NCI-H2196 treated with DMSO at 0.1 percent for 48 hours (cell line): Measurements from ENCODE around the gene TGM4.
A peak's percentile ranks its signal among the peaks of the same experiment; 100 is the strongest.
"Not testable (repeated sequence)": the region's sequence is repeated elsewhere in the genome, so short reads cannot be mapped to it uniquely, and the experiment has no call there.

Source experiments
- DNase-seq: peaks from one replicate; lab custom pipeline; 2025; ENCODE audit not compliant: unreplicated experiment; lab: John Stamatoyannopoulos, UW

TGM4 gene

GRCh38 chr3:44874308-44874707 is at the start of gene TGM4:
Gene TGM4, plus strand, starts transcription at chr3:44874608. Its CDS starts 71 bp downstream, at chr3:44874679.
- no peak for DNase-seq

- no peak for DNase-seq
These were observed 49.0 kb upstream of the TGM4 start for GRCh38 chr3:44825264-44825925.

- no peak for DNase-seq
These were observed 47.2 kb upstream of the TGM4 start for GRCh38 chr3:44827196-44827595.

- DNase-seq: no peak
These were observed 43.2 kb upstream of the TGM4 start for GRCh38 chr3:44831232-44831631.

- DNase-seq: no peak
These were observed 42.4 kb upstream of the TGM4 start for GRCh38 chr3:44832032-44832431.

GRCh38 chr3:44832965-44833364 is 41.4 kb upstream of the TGM4 start:
- DNase-seq: no peak

GRCh38 chr3:44833394-44833793 is 41.0 kb upstream of the TGM4 start:
- DNase-seq: no peak

GRCh38 chr3:44835684-44836083 is 38.7 kb upstream of the TGM4 start:
- no peak for DNase-seq

- DNase-seq: no peak
These were observed 32.0 kb upstream of the TGM4 start for GRCh38 chr3:44842376-44842775.

- DNase-seq: no peak
These were observed 28.6 kb upstream of the TGM4 start for GRCh38 chr3:44845528-44846520.

- no peak for DNase-seq
These were observed 25.8 kb upstream of the TGM4 start for GRCh38 chr3:44848634-44849033.

- DNase-seq: not testable (repeated sequence)
These were observed 17.7 kb upstream of the TGM4 start for GRCh38 chr3:44856663-44857062.

- DNase-seq: no peak
These were observed 14.3 kb upstream of the TGM4 start for GRCh38 chr3:44860117-44860516.

- peak; percentile 56 for DNase-seq
These were observed 12.8 kb upstream of the TGM4 start, which contains the start of gene TMEM42 for GRCh38 chr3:44861412-44862225. Gene TMEM42, plus strand, starts transcription at chr3:44861912. Its CDS starts 13 bp downstream, at chr3:44861925.

GRCh38 chr3:44862226-44862637 is 12.2 kb upstream of the TGM4 start:
- DNase-seq: no peak

- peak; percentile 45 for DNase-seq
These were observed 9.0 kb upstream of the TGM4 start for GRCh38 chr3:44865272-44866035.

GRCh38 chr3:44867421-44868111 is 6.8 kb upstream of the TGM4 start:
- DNase-seq: no peak

- DNase-seq: peak; percentile 55
These were observed 3.9 kb upstream of the TGM4 start for GRCh38 chr3:44870375-44871061.

- no peak for DNase-seq
These were observed 1.2 kb downstream of the TGM4 start for GRCh38 chr3:44875596-44875995.
